Head of caudate nucleus (tissue), 42 donors: ENCODE measurements around the gene ZKSCAN1.
"Not testable (repeated sequence)": the region's sequence is repeated elsewhere in the genome, so short reads cannot be mapped to it uniquely, and the experiment has no call there.

ENCODE experiments used
- DNase-seq, 42 donors: peaks; one replicate each; pipeline versions ENCODE4 v3.0.0 to v3.0.0-alpha.2; 2020 to 2021; ENCODE audit warnings: mixed read lengths in 7 of 42
- intact Hi-C: fragments of 100-400 bp; cut with DNase I; formaldehyde crosslinking; loops from one replicate; pipeline ENCODE4 v1.15.0; 2022

Gene ZKSCAN1

DNA sequence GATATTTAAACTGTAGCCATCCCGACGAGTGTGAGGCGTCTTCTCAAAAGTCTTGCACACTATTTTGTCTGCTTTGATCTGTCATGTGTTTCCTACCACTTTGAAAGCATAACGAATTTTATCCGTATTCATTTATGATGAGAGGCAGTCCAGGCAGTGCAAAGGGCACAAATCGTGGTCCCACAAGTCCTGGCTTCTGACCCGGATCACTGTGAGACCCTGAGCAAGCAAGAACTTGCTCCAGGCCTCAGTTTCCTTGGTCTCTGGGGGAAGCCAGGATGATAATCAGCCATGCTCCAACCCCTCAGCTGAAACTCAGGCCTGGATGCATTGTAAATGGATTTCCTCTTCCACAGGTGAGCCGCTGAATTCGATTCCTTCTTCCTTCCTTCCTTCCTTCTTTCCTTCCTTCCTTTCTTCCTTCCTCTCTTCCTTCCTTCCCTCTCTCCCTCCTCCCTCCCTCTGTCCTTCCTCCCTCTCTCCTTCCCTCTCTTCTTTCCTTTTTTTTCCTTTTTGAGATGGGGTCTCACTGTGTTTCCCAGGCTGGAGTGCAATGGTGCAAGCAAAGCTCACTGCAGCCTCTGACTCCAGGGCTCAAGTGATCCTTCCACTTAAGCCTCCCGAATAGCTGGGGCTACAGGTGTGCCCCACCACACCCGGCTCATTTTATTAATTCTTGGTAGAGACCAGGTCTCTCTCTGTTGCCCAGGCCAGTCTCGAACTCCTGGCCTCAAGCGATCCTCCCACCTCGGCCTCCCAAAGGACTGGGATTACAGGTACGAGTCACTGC, 18.4 kb upstream of the ZKSCAN1 start:
- intact Hi-C loops: no loop called here
- peak in 3 of 42 donors; percentile 0 to 12 (median 5) for DNase-seq

DNA sequence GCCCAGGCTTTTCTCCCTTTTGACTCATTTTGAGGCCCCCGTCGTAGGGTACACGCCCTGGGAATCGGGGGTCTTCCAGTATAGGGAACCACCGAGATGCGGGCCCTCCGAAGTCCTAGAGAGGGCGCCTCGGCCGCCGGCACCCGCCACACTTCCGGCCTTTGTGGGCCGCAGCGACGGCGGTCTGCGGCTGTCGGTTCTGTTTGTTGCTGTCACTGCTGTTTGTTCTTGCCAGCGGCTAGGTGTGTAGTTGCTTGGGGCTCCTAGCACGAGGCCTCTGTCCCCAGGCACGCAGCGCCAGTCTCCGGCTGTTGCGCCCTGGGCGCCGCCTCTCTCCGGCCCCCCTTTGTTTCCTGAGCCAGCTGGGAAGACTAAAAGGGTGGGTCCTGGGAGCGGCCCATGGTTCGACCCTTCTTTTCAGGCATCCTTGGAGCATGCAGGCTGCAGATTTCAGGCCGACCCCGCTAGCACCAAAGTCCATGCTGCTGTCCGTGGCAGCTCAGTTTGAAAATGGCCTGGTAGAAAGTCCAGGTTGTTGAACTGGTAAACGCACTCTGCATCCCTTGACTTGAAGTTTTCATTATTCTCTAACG, 17.8 kb upstream of the ZKSCAN1 start:
- intact Hi-C loops: no loop called here
- peak in 38 of 42 donors; percentile 12 to 79 (median 54) for DNase-seq

DNA sequence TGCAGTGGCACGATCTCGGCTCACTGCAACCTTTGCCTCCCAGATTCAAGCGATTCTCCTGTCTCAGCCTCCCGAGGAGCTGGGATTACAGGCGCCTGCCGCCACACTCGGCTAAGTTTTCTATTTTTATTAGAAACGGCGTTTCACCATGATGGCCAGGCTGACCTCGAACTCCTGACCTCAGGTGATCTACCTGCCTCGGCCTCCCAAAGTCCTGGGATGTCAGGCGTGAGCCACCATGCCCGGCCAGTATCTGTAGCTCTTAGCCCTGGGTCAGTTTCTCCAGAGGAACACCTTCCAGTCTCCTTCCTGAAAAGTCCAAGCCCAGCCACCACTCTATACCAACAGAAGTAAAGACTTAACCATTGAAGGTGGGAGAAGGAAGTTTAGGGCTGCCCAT, 15.2 kb upstream of the ZKSCAN1 start:
- intact Hi-C loops: no loop called here
- peak in 3 of 42 donors; percentile 1 to 12 (median 11) for DNase-seq

DNA sequence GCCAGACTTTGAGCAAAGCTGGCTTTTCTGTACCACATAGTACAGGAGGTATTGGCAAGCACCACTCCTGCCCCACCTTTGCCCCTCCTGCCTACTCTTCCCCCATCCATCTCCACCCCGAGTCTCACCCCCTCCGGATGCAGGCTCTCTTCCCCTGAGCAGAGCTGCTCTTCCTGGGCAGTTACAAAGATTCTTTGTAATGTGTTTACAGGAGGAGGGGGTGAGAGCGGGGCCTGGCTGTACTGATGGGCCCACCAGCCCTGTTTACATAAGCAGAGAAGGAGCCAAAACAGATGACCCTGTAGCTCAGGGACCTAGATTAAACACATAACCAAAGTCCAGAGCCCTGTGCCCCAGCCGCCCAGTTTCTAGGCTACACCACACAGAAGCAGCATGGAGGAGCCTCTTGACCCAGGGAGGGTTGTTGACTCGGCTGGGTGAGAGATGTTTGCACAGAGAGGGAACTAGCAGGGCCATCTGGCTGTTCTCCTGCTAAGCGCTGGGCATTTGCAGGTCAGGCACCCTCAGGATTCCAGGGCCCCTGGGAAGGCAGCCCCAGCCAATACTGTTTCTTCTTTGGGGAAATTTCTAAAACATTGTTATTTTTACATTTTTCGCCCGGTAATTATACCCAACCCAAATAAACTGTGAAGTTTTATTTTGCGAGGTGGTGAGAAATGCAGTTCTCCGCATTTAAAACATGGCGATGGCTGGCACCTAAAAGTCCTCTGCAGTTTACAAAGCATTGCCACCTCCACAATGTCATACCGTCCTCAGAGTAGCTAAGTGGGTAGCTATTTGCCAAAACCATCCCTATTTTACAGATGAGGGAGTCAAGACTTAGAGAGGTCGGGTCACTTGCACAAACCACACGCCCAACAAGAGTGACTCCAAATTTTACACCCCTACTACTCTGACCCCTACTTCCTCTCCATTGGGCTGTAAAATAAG, 11.4 kb upstream of the ZKSCAN1 start:
- intact Hi-C loops: no loop called here
- DNase-seq: peak; percentile 37 to 88 (median 64)

DNA sequence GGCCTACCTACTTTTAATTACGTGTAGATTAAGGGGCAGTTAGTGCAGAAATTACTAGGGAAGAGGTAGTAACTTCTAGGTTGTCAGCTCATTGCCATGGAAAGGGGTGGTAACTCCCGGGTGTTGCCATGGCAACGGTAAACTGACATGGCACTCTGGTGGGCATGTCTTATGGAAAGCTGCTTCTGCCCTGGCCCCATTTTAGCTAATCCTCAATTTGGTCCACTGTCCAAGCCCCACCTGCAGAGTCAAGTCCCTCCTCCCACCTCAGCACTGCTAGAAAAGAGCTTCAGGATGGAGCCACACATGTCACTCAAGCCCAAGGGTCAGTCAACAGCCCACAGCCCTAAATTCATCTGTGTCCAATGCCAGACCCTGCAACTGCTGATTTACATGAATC, 7.5 kb upstream of the ZKSCAN1 start:
- intact Hi-C loops: no loop called here

DNA sequence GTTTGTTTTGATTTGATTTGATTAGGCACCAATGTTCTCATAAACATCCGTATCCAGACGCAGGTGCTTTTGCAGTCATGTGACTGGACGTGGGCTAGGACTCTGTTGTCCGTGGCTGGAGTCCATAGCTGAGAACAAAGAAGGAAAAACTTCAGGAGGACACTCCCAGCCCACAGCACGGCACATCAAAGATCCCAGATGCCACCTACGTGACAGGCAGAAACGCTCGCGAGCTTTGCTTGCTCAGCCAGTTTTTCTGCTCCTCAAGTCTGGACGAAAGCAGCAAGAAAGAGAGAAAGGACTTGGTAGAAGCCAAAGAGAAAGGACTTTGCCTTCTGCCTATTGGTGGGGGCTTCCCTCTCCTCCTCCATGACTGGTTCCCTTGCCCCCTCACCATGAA, 6.9 kb upstream of the ZKSCAN1 start:
- intact Hi-C loops: no loop called here
- DNase-seq: no peak

More for the DNA sequence above, 7.5 kb upstream of the ZKSCAN1 start:
- no peak for DNase-seq

DNA sequence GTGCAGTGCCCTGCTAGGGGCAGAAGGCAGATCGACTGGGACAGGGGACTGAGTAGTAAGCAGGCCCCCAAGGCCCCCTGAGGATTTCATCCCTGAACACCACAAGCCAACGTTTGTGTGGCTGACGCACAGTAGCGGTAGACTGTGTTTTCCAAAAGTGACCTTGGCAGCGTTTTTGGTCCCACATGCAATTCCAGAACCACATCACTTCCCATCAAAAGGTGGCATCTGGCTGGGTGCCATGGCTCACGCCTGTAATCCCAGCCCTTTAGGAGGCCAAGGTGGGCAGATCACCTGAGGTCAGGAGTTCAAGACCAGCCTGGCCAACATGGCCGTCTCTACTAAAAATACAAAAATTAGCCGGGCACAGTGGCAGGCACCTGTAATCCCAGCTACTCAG, 5.4 kb upstream of the ZKSCAN1 start:
- DNase-seq, intact Hi-C loops: not testable (repeated sequence)

DNA sequence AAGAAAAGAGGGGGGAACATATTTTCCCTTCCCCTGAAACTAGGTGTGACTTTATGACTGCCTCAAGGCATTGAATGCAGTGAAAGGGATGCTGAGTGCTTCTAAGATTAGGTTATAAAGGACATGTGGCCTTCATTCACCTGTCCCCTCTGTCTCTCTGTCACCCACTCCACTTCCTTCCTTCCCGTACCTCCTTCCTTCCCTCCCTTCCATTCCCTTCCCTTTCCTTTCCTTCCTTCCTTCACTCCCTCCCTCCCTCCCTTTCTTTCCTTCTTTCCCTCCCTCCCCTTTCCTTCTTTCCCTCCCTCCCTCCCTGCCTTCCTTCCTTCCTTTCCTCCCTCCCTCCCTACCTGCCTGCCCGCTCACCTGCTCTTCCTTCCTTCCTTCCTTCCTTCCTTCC, 4.5 kb upstream of the ZKSCAN1 start:
- intact Hi-C loops: no loop called here

DNA sequence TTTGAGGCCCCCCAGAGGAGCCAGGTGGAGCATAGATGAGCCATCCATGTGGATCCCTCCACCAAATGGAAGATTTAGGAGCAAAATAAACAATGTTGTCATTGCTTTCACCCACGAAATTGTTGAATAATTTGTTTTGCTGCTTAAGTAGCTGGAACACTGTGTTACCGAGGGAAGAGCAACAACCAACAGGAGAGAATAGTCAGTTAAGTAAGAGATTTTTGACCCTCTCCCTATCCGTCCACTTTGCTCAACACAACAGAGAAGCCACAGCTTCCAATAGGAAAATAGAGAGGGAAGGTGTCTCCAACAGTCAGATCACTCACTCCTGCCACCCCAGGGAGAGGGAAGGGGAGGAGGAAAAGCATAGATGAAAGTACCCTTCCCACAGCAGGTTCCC, 3.9 kb upstream of the ZKSCAN1 start:
- no peak for DNase-seq
- intact Hi-C loops: no loop called here

More for the DNA sequence above, 4.5 kb upstream of the ZKSCAN1 start:
- DNase-seq: no peak

DNA sequence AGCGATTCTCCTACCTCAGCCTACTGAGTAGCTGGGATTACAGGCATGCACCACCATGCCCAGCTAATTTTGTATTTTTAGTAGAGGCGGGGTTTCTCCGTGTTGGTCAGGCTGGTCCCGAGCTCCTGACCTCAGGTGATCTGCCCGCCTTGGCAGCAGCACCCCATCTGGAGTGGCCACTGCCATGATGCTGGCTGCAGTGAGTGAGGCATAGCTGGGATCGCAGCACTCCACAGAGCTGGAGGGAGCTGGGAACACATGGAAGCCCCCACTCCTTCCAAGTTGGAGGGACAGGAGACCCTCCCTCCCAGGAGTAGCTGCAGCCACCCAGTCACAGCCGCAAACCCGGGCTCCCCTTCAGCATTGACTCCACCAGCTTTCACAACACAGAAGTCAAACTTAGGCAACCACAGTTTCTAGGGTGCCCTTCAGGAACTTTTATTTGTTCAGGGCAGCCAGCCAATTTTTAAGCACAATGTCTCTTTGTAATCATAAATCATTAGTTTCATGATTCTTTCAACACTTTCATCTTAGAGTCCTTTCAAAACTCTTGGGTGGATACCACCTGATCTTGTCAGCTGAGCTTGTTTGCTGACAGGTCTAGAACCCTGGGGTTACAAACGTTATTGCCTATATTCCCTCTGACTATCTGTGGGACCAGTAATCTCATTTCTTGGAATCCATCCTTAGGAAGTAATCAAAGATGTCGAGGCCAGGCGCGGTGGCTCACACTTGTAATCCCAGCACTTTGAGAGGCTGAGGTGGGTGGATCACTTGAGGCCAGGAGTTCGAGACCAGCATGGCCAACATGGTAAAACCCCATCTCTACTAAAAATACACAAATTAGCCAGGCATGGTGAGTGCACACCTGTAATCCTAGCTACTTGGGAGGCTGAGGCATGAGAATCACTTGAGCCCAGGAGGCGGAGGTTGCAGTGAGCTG, 2.7 kb upstream of the ZKSCAN1 start:
- DNase-seq, intact Hi-C loops: not testable (repeated sequence)

DNA sequence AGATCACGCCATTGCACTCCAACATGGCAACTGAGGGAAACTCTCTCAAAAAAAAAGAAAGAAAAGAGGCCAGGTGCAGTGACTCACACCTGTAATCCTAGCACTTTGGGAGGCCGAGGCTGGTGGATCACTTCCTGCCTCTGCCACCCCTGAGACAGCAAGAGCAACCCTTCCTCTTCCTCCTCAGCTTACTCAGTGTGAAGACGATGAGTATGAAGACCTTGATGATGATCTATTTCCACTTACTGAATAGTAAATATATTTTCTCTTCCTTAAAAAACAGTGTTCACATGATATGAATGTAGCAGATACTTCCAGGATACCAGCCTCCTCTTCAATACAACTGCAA, 2.1 kb upstream of the ZKSCAN1 start:
- intact Hi-C loops: no loop called here
- DNase-seq: no peak

DNA sequence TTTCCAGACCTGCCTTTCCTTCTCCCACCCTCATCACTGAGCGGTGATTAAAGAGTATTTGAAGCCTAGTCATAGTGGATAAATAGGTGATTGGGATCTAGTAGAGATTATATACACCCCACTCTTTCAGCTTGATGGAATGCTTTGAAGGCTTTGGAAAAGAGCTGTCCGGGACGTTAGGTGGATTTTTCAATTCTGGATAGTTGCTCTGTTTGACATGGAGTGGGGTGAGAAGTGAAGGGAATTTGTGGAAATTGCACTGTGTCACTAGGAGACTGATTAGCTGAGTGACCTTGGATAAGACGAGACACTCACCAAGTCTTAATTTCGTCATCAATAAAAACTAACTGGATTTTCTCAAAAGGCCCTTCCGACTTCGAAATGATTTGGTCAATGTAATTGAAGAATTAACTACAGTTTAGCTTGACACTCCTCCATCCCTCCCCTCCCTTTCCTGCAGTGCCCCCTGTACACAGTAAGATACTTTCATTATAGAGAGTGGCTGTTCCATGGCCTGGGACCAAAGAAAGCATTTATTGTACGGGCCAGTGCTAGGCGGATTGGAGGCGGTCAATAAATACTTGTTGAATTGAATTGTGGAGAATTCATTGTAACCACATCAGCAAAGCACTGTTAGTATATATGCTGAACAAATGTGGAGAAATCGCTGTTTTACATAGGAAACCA, 962 bp downstream of the ZKSCAN1 start:
- DNase-seq: peak in 39 of 42 donors; percentile 24 to 89 (median 65)
- intact Hi-C loops: no loop called here

DNA sequence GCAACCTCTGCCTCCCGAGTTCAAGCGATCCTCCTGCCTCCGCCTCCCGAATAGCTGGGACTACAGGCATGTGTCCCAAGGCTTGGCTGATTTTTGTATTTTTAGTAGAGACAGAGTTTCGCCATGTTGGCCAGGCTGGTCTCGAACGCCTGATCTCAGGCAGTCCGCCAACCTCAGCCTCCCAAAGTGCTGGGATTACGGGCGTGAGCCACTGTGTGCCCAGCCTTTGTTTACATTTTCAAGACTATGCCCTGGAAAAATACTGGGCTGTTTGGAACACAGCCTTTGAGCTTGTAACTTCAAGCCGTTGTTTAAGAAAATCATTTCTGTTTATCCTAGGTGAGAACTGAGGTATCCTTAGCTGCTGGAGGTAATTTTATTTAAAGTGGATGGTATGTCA, 1.9 kb downstream of the ZKSCAN1 start:
- DNase-seq: peak in 3 of 42 donors; percentile 15 to 35 (median 21)

DNA sequence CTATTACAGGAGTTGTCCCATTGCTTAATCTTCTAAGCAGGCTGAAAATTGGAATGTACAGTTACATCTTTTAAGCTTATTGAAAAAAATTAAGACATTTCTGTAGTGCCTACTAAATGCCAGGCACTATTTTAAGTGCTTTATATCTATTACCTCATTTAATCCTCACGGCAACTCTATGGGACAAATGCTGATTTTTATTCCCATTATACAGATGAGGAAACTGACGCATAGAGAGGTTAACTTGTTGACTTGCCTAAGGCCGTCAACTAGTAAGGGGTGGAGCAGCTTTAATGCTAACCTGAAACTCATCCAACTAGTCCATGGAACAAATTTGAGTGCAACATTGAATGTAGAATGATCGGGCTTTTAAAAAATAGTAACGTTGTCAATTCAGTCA, 2.5 kb downstream of the ZKSCAN1 start:
- intact Hi-C loops: no loop called here
- no peak for DNase-seq

More for the DNA sequence above, 1.9 kb downstream of the ZKSCAN1 start:
- intact Hi-C loops: no loop called here

DNA sequence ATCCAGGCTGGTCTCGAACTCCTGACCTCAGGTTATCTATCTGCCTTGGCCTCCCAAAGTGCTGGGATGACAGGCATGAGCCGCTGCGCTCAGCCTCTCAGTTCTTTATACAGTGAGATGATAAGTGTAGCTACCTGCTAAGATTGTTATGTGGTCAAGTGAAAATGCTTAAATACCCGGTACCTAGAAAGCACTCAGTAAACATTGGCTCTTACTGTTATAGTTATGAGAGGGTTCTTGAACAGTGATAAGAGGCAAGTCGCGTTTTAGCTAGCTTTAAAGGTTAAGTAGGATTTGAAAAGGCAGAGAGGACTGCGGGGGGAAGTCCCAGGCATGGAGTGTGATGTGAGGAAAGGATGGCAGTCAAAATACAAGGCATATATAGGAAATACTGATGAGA, 4.5 kb downstream of the ZKSCAN1 start:
- DNase-seq: peak in 1 of 42 donors; percentile 45
- intact Hi-C loops: no loop called here

DNA sequence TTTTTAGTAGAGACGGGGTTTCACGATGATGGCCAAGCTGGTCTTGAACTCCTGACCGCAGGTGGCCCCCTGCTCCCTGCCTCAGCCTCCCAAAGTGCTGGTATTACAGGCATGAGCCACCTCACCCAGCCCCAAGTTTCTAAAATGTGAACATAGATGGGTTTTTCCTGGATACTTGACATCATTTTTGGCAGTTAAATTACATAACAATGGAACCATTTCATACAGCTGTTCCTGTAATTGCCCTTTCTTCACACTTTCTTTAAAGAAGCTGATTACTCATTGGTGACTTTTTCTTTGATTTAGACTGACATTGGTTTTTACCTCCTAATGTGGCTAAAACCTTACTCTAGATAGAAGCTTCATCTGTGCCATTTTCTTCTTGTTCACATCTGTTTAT, 5.9 kb downstream of the ZKSCAN1 start:
- DNase-seq: peak in 1 of 42 donors; percentile 10
- intact Hi-C loops: no loop called here

DNA sequence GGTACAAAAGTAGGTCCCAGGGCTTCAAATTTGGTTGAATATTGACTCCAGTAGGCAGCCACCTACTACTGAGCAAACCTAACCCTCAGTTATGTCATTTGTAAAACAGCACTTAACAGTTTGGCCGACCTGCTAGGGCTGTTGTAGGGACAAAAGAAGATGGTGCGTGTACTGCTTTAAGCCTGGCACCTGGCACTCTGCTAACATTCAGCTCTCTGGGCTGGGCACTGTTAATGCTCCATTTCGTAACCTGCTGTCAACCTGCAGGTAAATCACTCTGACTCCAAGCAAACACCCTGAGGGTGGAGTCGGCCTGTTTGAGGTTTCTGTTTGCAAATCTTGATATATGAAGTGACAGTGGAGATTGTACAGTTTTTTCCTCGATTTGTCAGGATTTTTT, 7.2 kb downstream of the ZKSCAN1 start:
- intact Hi-C loops: no loop called here
- peak in 1 of 42 donors; percentile 6 for DNase-seq

DNA sequence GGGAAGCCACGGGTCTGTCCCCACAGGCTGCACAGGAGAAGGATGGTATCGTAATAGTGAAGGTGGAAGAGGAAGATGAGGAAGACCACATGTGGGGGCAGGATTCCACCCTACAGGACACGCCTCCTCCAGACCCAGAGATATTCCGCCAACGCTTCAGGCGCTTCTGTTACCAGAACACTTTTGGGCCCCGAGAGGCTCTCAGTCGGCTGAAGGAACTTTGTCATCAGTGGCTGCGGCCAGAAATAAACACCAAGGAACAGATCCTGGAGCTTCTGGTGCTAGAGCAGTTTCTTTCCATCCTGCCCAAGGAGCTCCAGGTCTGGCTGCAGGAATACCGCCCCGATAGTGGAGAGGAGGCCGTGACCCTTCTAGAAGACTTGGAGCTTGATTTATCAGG, 8.1 kb downstream of the ZKSCAN1 start:
- intact Hi-C loops: no loop called here
- DNase-seq: peak in 1 of 42 donors; percentile 13
